GM23338 (cell line): ENCODE data around the gene RASGRP1. TPM values are rescaled to one million over a fixed set of nuclear protein-coding genes. Genes with fewer than 3 reads are reported as not detected.

Experiments used
- ATAC-seq: fragments of 200-7000 bp; cut with Tn5 transposase; 3 replicates; pipeline ENCODE4 v1.9.1; 2020
- DNase-seq: peaks from one replicate; pipeline ENCODE4 v3.0.0-alpha.2; 2015; ENCODE audit warnings: low spot score
- H2AFZ ChIP-seq: fragments of 200-600 bp; sonication (generic); 2 replicates; pipeline ENCODE4 v1.8.0; 2016; ENCODE audit warnings: antibody characterized with exemption, mild to moderate bottlenecking, moderate library complexity
- H3F3A ChIP-seq: fragments of 200-600 bp; sonication (generic); replicated peaks from 2 replicates; pipeline ENCODE4 v1.8.0; 2017; ENCODE audit warnings: antibody characterized with exemption, mixed run types, low read depth
- H3K27ac ChIP-seq: fragments of 200-600 bp; sonication (generic); 2 replicates; pipeline ENCODE4 v1.6.1; 2016; ENCODE audit warnings: low read depth
- H3K27me3 ChIP-seq: fragments of 200-600 bp; sonication (generic); 2 replicates; pipeline ENCODE4 v1.8.0; 2016; ENCODE audit warnings: mild to moderate bottlenecking, mixed run types, moderate library complexity; ENCODE audit not compliant: insufficient read depth
- H3K36me3 ChIP-seq: fragments of 200-600 bp; sonication (generic); 2 replicates; pipeline ENCODE4 v1.8.0; 2016; ENCODE audit warnings: mild to moderate bottlenecking; ENCODE audit not compliant: insufficient read depth
- H3K4me1 ChIP-seq: fragments of 200-600 bp; sonication (generic); 2 replicates; pipeline ENCODE4 v1.8.0; 2016; ENCODE audit warnings: mild to moderate bottlenecking, moderate library complexity; ENCODE audit not compliant: insufficient read depth
- H3K4me2 ChIP-seq: fragments of 200-600 bp; sonication (generic); 2 replicates; pipeline ENCODE4 v1.7.1; 2017; ENCODE audit warnings: mixed run types
- H3K4me3 ChIP-seq: fragments of 200-600 bp; sonication (generic); 2 replicates; pipeline ENCODE4 v1.6.1; 2016; ENCODE audit warnings: mixed run types
- H3K79me2 ChIP-seq: fragments of 200-600 bp; sonication (generic); replicated peaks from 2 replicates; pipeline ENCODE4 v1.8.0; 2017; ENCODE audit warnings: mild to moderate bottlenecking; ENCODE audit not compliant: insufficient read depth
- H3K9me2 ChIP-seq: fragments of 200-600 bp; sonication (generic); 2 replicates; pipeline ENCODE4 v1.8.0; 2017; ENCODE audit not compliant: insufficient read depth
- H4K20me1 ChIP-seq: fragments of 200-600 bp; sonication (generic); replicated peaks from 2 replicates; pipeline ENCODE4 v1.8.0; 2017; ENCODE audit warnings: mild to moderate bottlenecking; ENCODE audit not compliant: insufficient read depth
- H3K27ac Mint-ChIP-seq: 2 replicates; pipeline ENCODE4 v1.8.0; 2020; ENCODE audit warnings: inconsistent platforms, mild to moderate bottlenecking, moderate library complexity, mixed read lengths
- H3K27me3 Mint-ChIP-seq: 3 replicates; pipeline ENCODE4 v1.8.0; 2022; ENCODE audit warnings: low read depth, mild to moderate bottlenecking, moderate library complexity, mixed read lengths, inconsistent platforms; ENCODE audit not compliant: insufficient read depth, poor library complexity
- H3K36me3 Mint-ChIP-seq: 3 replicates; pipeline ENCODE4 v1.8.0; 2021; ENCODE audit warnings: low read depth, mild to moderate bottlenecking, inconsistent platforms, moderate library complexity, mixed read lengths
- H3K4me1 Mint-ChIP-seq: 3 replicates; pipeline ENCODE4 v1.8.0; 2020; ENCODE audit warnings: mild to moderate bottlenecking, inconsistent platforms, mixed read lengths
- H3K4me3 Mint-ChIP-seq: 3 replicates; pipeline ENCODE4 v1.8.0; 2021; ENCODE audit warnings: moderate library complexity, mild to moderate bottlenecking, inconsistent platforms, mixed read lengths
- H3K9me3 Mint-ChIP-seq: 3 replicates; pipeline ENCODE4 v1.8.0; 2020; ENCODE audit warnings: moderate library complexity, mild to moderate bottlenecking, inconsistent platforms, mixed read lengths
- CREB1 ChIP-seq: fragments of 250-450 bp; sonication (Bioruptor Pico); IDR thresholded peaks from 2 replicates; pipeline ENCODE4 v1.5.0; 2020; ENCODE audit warnings: low read depth, mild to moderate bottlenecking, moderate library complexity
- CTCF ChIP-seq, 2 experiments: fragments of 200-600 bp in 1 of 2; sonication (generic) in 1 of 2; conservative IDR thresholded peaks; 2 replicates each; pipeline versions ENCODE4 v1.5.1 to v1.6.1; 2016 to 2017; ENCODE audit warnings: antibody characterized with exemption in 2 of 2, low read depth in 2 of 2, mild to moderate bottlenecking in 2 of 2, moderate library complexity in 1 of 2
- EZH2 ChIP-seq: fragments of 200-600 bp; sonication (generic); IDR thresholded peaks from one replicate; pipeline ENCODE4 v1.8.0; 2017; ENCODE audit warnings: antibody characterized with exemption, mild to moderate bottlenecking, low read depth; ENCODE audit not compliant: unreplicated experiment
- EZH2phosphoT487 ChIP-seq: fragments of 200-600 bp; sonication (generic); IDR thresholded peaks from one replicate; pipeline ENCODE4 v1.8.1; 2018; ENCODE audit warnings: antibody characterized with exemption; ENCODE audit not compliant: unreplicated experiment
- JUNB ChIP-seq: IDR thresholded peaks from one replicate; pipeline ENCODE4 v1.6.1; 2016; ENCODE audit warnings: antibody characterized with exemption; ENCODE audit not compliant: unreplicated experiment
- NANOG ChIP-seq: IDR thresholded peaks from 2 replicates; pipeline ENCODE4 v1.6.1; 2016; ENCODE audit warnings: antibody characterized with exemption, borderline replicate concordance
- POLR2AphosphoS5 ChIP-seq: IDR thresholded peaks from 2 replicates; pipeline ENCODE4 v1.6.1; 2016; ENCODE audit warnings: antibody characterized with exemption, low read depth
- REST ChIP-seq: IDR thresholded peaks from one replicate; pipeline ENCODE4 v1.6.1; 2018; ENCODE audit warnings: antibody characterized with exemption; ENCODE audit not compliant: unreplicated experiment
- STAT1 ChIP-seq: IDR thresholded peaks from one replicate; pipeline ENCODE4 v1.6.1; 2016; ENCODE audit warnings: antibody characterized with exemption; ENCODE audit not compliant: unreplicated experiment
- ZNF114 ChIP-seq: fragments of 250-450 bp; sonication (Bioruptor Pico); IDR thresholded peaks from 2 replicates; pipeline ENCODE4 v1.5.0; 2020; ENCODE audit warnings: mild to moderate bottlenecking, moderate library complexity
- ZNF331 ChIP-seq: fragments of 250-450 bp; sonication (Bioruptor Pico); IDR thresholded peaks from 2 replicates; pipeline ENCODE4 v1.5.0; 2020; ENCODE audit warnings: low read depth, mild to moderate bottlenecking, moderate library complexity
- polyA plus RNA-seq: library from polyadenylated mRNA; unstranded; fragments of >200 nt; fragmentation: Nextera tagmentation; extraction: Ambion mirVana; gene quantifications from 2 replicates; pipeline ENCODE4 v1.2.1, GENCODE V29; 2016
- total RNA-seq: library from RNA; depleted of rRNA; stranded (reverse); fragments of >200 nt; shearing (Covaris generic); gene quantifications from 2 replicates; pipeline ENCODE4 v1.2.3, GENCODE V29; 2014
- TF ChIP-seq, protein P1 (sequence below): IDR thresholded peaks from 2 replicates; pipeline ENCODE4 v1.6.1; 2016; ENCODE audit warnings: antibody characterized with exemption
- TF ChIP-seq, protein P2 (sequence below): fragments of 250-450 bp; sonication (Bioruptor Pico); IDR thresholded peaks from 2 replicates; pipeline ENCODE4 v1.5.0; 2020; ENCODE audit warnings: mild to moderate bottlenecking, moderate library complexity

Gene RASGRP1
- total and polyA plus RNA-seq, 2 experiments from 2014 or later: 1.1 to 1.2 TPM

DNA sequence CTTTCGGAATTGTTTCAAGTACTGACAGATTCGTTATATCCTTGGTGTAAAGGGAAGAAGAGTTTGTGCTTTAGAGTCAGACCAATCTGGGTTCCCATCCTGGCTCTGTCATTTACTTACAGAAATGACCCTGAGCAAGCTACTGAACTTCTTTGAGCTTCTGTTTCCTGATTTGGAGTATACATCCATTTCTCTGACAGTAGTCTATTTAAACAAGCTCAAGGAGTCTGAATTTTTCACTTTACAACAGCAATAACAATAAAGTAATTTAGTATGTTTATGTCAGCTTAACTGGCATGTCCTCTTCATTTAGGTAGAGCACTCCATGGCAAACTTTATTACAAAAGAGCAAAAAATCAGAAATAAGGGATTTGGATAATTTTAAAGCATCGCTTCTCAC, 82.9 kb downstream of the RASGRP1 start:
- Histone ChIP-seq H3K4me2 (no peak overlapping the region), H4K20me1 (no peaks in the 10 kb centered on the region; the same call in 1 of the 2 replicates), H3K9me2 (no peaks in the 10 kb centered on the region), H3F3A (no peaks in the 10 kb centered on the region), H3K4me3 (no peak overlapping the region), H3K4me1 (no peaks in the 10 kb centered on the region), H2AFZ (no peak overlapping the region), H3K36me3 (peaks cover 4% of the 10 kb centered on the region; the same call in 1 of the 2 replicates), H3K27ac (no peak overlapping the region), H3K27me3 (no peaks in the 10 kb centered on the region), H3K79me2 (no peaks in the 10 kb centered on the region)
- ATAC-seq (no peak), DNase-seq (no peak)
- no peaks in the 10 kb centered on the region for H3K4me1 Mint-ChIP-seq
- H3K4me3 Mint-ChIP-seq: no peak overlapping the region
- no peaks in the 10 kb centered on the region for H3K9me3 Mint-ChIP-seq
- no peak overlapping the region for H3K27ac Mint-ChIP-seq
- peaks cover 14% of the 10 kb centered on the region; the same call in 2 of the 3 replicates for H3K36me3 Mint-ChIP-seq
- TF ChIP-seq, protein P1, sequence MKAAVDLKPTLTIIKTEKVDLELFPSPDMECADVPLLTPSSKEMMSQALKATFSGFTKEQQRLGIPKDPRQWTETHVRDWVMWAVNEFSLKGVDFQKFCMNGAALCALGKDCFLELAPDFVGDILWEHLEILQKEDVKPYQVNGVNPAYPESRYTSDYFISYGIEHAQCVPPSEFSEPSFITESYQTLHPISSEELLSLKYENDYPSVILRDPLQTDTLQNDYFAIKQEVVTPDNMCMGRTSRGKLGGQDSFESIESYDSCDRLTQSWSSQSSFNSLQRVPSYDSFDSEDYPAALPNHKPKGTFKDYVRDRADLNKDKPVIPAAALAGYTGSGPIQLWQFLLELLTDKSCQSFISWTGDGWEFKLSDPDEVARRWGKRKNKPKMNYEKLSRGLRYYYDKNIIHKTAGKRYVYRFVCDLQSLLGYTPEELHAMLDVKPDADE: no peak
- no peak for TF ChIP-seq STAT1
- TF ChIP-seq EZH2phosphoT487: no peak
- no peak for TF ChIP-seq EZH2
- no peak for TF ChIP-seq CREB1 (CRISPR knock-in tag)
- TF ChIP-seq POLR2AphosphoS5: no peak
- TF ChIP-seq NANOG: no peak
- no peak for TF ChIP-seq CTCF (conservative IDR thresholded peaks at IDR 0.05; ENCODE audit: low read depth in 2 of 2)
- TF ChIP-seq ZNF331 (CRISPR knock-in tag): no peak
- TF ChIP-seq REST: no peak
- TF ChIP-seq JUNB: no peak
- no peak for TF ChIP-seq ZNF114 (CRISPR knock-in tag)
- TF ChIP-seq, protein P2, sequence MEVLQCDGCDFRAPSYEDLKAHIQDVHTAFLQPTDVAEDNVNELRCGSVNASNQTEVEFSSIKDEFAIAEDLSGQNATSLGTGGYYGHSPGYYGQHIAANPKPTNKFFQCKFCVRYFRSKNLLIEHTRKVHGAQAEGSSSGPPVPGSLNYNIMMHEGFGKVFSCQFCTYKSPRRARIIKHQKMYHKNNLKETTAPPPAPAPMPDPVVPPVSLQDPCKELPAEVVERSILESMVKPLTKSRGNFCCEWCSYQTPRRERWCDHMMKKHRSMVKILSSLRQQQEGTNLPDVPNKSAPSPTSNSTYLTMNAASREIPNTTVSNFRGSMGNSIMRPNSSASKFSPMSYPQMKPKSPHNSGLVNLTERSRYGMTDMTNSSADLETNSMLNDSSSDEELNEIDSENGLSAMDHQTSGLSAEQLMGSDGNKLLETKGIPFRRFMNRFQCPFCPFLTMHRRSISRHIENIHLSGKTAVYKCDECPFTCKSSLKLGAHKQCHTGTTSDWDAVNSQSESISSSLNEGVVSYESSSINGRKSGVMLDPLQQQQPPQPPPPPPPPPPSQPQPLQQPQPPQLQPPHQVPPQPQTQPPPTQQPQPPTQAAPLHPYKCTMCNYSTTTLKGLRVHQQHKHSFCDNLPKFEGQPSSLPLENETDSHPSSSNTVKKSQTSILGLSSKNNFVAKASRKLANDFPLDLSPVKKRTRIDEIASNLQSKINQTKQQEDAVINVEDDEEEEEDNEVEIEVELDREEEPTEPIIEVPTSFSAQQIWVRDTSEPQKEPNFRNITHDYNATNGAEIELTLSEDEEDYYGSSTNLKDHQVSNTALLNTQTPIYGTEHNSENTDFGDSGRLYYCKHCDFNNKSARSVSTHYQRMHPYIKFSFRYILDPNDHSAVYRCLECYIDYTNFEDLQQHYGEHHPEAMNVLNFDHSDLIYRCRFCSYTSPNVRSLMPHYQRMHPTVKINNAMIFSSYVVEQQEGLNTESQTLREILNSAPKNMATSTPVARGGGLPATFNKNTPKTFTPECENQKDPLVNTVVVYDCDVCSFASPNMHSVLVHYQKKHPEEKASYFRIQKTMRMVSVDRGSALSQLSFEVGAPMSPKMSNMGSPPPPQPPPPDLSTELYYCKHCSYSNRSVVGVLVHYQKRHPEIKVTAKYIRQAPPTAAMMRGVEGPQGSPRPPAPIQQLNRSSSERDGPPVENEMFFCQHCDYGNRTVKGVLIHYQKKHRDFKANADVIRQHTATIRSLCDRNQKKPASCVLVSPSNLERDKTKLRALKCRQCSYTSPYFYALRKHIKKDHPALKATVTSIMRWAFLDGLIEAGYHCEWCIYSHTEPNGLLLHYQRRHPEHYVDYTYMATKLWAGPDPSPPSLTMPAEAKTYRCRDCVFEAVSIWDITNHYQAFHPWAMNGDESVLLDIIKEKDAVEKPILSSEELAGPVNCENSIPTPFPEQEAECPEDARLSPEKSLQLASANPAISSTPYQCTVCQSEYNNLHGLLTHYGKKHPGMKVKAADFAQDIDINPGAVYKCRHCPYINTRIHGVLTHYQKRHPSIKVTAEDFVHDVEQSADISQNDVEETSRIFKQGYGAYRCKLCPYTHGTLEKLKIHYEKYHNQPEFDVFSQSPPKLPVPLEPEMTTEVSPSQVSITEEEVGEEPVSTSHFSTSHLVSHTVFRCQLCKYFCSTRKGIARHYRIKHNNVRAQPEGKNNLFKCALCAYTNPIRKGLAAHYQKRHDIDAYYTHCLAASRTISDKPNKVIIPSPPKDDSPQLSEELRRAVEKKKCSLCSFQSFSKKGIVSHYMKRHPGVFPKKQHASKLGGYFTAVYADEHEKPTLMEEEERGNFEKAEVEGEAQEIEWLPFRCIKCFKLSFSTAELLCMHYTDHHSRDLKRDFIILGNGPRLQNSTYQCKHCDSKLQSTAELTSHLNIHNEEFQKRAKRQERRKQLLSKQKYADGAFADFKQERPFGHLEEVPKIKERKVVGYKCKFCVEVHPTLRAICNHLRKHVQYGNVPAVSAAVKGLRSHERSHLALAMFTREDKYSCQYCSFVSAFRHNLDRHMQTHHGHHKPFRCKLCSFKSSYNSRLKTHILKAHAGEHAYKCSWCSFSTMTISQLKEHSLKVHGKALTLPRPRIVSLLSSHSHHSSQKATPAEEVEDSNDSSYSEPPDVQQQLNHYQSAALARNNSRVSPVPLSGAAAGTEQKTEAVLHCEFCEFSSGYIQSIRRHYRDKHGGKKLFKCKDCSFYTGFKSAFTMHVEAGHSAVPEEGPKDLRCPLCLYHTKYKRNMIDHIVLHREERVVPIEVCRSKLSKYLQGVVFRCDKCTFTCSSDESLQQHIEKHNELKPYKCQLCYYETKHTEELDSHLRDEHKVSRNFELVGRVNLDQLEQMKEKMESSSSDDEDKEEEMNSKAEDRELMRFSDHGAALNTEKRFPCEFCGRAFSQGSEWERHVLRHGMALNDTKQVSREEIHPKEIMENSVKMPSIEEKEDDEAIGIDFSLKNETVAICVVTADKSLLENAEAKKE (CRISPR knock-in tag): no peak
- peaks cover 1% of the 10 kb centered on the region for H3K27me3 Mint-ChIP-seq
